SU-DHL-6 (cell line): ENCODE data around the gene SLC22A23.

Experiments
- EZH2phosphoT487 ChIP-seq: fragments of 200-600 bp; sonication (generic), shearing (Covaris generic); conservative IDR thresholded peaks from 2 replicates; pipeline ENCODE4 v1.6.1; 2018; ENCODE audit warnings: mild to moderate bottlenecking, antibody characterized with exemption, low read length, moderate library complexity, mixed read lengths
- TF ChIP-seq, protein P1 (sequence below): fragments of 200-600 bp; sonication (generic); IDR thresholded peaks from one replicate; pipeline ENCODE4 v1.5.1; 2017; ENCODE audit warnings: antibody characterized with exemption, mild to moderate bottlenecking, low read length, moderate library complexity; ENCODE audit not compliant: insufficient read depth, poor library complexity, severe bottlenecking

GRCh38 chr6:3484192-3484591 is 27.3 kb upstream of the SLC22A23 start:
- TF ChIP-seq, protein P1, sequence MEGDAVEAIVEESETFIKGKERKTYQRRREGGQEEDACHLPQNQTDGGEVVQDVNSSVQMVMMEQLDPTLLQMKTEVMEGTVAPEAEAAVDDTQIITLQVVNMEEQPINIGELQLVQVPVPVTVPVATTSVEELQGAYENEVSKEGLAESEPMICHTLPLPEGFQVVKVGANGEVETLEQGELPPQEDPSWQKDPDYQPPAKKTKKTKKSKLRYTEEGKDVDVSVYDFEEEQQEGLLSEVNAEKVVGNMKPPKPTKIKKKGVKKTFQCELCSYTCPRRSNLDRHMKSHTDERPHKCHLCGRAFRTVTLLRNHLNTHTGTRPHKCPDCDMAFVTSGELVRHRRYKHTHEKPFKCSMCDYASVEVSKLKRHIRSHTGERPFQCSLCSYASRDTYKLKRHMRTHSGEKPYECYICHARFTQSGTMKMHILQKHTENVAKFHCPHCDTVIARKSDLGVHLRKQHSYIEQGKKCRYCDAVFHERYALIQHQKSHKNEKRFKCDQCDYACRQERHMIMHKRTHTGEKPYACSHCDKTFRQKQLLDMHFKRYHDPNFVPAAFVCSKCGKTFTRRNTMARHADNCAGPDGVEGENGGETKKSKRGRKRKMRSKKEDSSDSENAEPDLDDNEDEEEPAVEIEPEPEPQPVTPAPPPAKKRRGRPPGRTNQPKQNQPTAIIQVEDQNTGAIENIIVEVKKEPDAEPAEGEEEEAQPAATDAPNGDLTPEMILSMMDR: no peak
- no peak for TF ChIP-seq EZH2phosphoT487
